Panc1 (cell line): ENCODE results near the gene HARBI1. TPM values are rescaled to one million over a fixed set of nuclear protein-coding genes. Genes with fewer than 3 reads are reported as not detected.

ENCODE experiments used
- ATAC-seq: fragments of 200-7000 bp; cut with Tn5 transposase; 2 replicates; pipeline ENCODE4 v1.9.1; 2020; ENCODE audit warnings: mild to moderate bottlenecking, moderate library complexity
- Bru-seq: library from RNA; stranded (reverse); fragments of 400-500 nt; gene quantifications from one replicate; lab custom pipeline; 2021; lab: Mats Ljungman, UMichigan
- BruChase-seq, 2 experiments: library from RNA; stranded (reverse); fragments of 400-500 nt; gene quantifications; one replicate each; lab custom pipeline; 2021; lab: Mats Ljungman, UMichigan
- BruUV-seq: library from RNA; stranded (reverse); fragments of 400-500 nt; replicated peaks from 2 replicates; lab custom pipeline; 2021; lab: Mats Ljungman, UMichigan
- CTCF ChIA-PET: fragments of 300-600 bp; sonication (Branson Sonifier 250); formaldehyde crosslinking; loops from one replicate; lab custom pipeline; 2022; ENCODE audit warnings: antibody characterized with exemption; lab: Charles Lee
- POLR2A ChIA-PET: fragments of 300-600 bp; sonication (Branson Sonifier 250); formaldehyde crosslinking; loops from one replicate; lab custom pipeline; 2022; ENCODE audit warnings: antibody characterized with exemption; lab: Charles Lee
- DNase-seq: peaks from one replicate; pipeline ENCODE4 v3.0.0-alpha.2; 2010; ENCODE audit warnings: low read depth, low spot score
- H3K27ac ChIP-seq: 2 replicates; pipeline ENCODE4 v1.5.1; 2011; ENCODE audit warnings: mild to moderate bottlenecking, low read length, inconsistent platforms
- H3K27me3 ChIP-seq: fragments of 200-500 bp; sonication (Bioruptor generic); 2 replicates; pipeline ENCODE4 v1.6.0; 2014; ENCODE audit warnings: low read length, inconsistent platforms; ENCODE audit not compliant: control insufficient read depth, insufficient read depth
- H3K36me3 ChIP-seq: fragments of 200-500 bp; sonication (Bioruptor generic); 2 replicates; pipeline ENCODE4 v1.5.1; 2014; ENCODE audit warnings: inconsistent platforms, mild to moderate bottlenecking, low read length, moderate library complexity; ENCODE audit not compliant: control insufficient read depth, insufficient read depth
- H3K4me1 ChIP-seq: 2 replicates; pipeline ENCODE4 v1.5.1; 2011; ENCODE audit warnings: inconsistent platforms, mild to moderate bottlenecking, low read length, moderate library complexity; ENCODE audit not compliant: control insufficient read depth, insufficient read depth
- H3K4me3 ChIP-seq, 2 experiments: 2 replicates each; pipeline ENCODE4 v1.5.1; 2011 to 2012; ENCODE audit warnings: low read depth in 2 of 2, low read length in 2 of 2, mild to moderate bottlenecking in 2 of 2, inconsistent platforms in 1 of 2, moderate library complexity in 1 of 2
- H3K9me3 ChIP-seq: fragments of 200-500 bp; sonication (Bioruptor generic); 2 replicates; pipeline ENCODE4 v1.5.1; 2014; ENCODE audit warnings: low read depth, mild to moderate bottlenecking, inconsistent platforms, low read length, moderate library complexity; ENCODE audit not compliant: control insufficient read depth, insufficient read depth
- POLR2AphosphoS5 ChIP-seq: IDR thresholded peaks from 2 replicates; pipeline ENCODE4 v1.6.1; 2012; ENCODE audit warnings: mild to moderate bottlenecking, low read depth, low read length, moderate library complexity
- REST ChIP-seq, 2 experiments: IDR thresholded peaks; 2 replicates each; pipeline ENCODE4 v1.6.1; 2011 to 2012; ENCODE audit warnings: low read depth in 2 of 2, control low read depth in 1 of 2, low read length in 1 of 2, mild to moderate bottlenecking in 1 of 2, moderate library complexity in 1 of 2; ENCODE audit not compliant: insufficient read depth in 1 of 2
- SIN3A ChIP-seq: IDR thresholded peaks from 2 replicates; pipeline ENCODE4 v1.6.1; 2012; ENCODE audit warnings: low read depth, mild to moderate bottlenecking, low read length, moderate library complexity, borderline replicate concordance; ENCODE audit not compliant: insufficient read depth
- TCF7L2 ChIP-seq: IDR thresholded peaks from 2 replicates; pipeline ENCODE4 v1.6.1; 2011; ENCODE audit warnings: mild to moderate bottlenecking, low read depth, low read length, inconsistent platforms
- in situ Hi-C: cut with HindIII; loops from 2 replicates; pipeline ENCODE4 v1.10.0; 2016; ENCODE audit warnings: low sequenced_read_pairs, low pct_unique_long_range_greater_than_20kb
- intact Hi-C: fragments of 100-400 bp; cut with micrococcal nuclease; formaldehyde crosslinking; loops from one replicate; pipeline ENCODE4 v1.10.0; 2022; ENCODE audit not compliant: unreplicated experiment
- long read RNA-seq: library from polyadenylated mRNA; unstranded; transcript quantifications from one replicate; pipeline ENCODE4 v2.0.0, GENCODE V29; 2021; ENCODE audit not compliant: unreplicated experiment
- polyA plus RNA-seq: library from polyadenylated mRNA; unstranded; fragments of >200 nt; gene quantifications from one replicate; pipeline ENCODE4 v1.2.1, GENCODE V29; 2012; ENCODE audit warnings: missing spikeins; ENCODE audit not compliant: insufficient read length
- total RNA-seq: library from RNA; stranded (reverse); gene quantifications from one replicate; pipeline ENCODE4 v1.2.1, GENCODE V29; 2021; ENCODE audit not compliant: unreplicated experiment
- TF ChIP-seq, protein P1 (sequence below): fragments of 450-650 bp; IDR thresholded peaks from 2 replicates; pipeline ENCODE4 v1.5.1; 2017; ENCODE audit warnings: mild to moderate bottlenecking

Gene HARBI1
- total RNA-seq (6.4 TPM), Bru-seq, nascent RNA (percentile 52 among the genes with signal in this experiment), BruChase-seq, experiment 1, labeled RNA remaining after a 2-hour chase (percentile 58 among the genes with signal in this experiment), BruChase-seq, experiment 2, labeled RNA remaining after a 6-hour chase (percentile 47 among the genes with signal in this experiment)
- 3.6 TPM for polyA plus RNA-seq
- long read RNA-seq, partial matches to known transcripts, result 1 of 6 reads
- long read RNA-seq, other reads (novel, unspliced or antisense), result 1 of 6 reads

DNA sequence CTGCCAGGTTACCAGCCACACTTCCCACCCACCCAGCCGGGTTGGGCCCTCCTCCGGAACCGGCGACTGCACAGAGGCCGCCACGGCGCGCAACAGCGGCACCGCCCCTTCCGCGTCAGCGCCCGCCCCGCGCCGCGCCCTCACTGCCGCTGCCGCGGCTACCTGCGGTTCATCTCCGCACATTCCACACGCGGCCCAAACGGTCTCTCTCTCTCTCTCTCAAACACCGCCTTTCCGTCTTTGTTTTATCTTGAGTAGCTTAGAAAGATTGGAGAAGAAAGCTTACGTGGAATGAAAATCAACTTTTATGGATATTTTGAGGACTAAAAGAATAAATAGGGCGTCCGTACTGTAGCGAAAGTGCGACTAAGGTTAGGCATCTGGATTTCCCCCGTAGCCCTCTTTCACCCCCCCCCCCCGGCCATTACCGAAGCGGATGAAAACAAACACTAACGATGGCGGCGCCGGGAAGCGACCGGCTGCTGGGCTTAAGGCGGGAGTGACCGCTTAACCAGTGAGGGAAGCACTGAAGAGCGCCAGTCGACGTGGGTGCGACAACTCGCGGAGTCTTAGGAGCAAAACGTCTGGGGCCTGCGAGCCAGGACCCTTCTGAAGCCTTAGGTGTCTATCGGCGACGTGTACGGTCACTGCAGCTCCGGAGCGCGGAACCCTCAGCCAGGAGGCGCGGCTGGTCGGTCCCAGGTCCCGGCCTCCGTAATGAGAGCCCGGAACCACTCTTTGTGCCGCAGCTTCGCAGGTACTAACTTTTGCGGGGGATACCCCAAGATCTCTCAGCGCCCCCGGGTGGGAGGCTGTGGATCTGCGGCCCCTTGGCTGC lies at the start of gene HARBI1, which contains the start of gene ATG13:
HARBI1 (minus strand) TSS at position 94 of the 838 bp plus-strand sequence. CDS start 990 bp downstream, outside the sequence.
ATG13 (plus strand) TSS at position 420 of the 838 bp plus-strand sequence. CDS start 26,739 bp downstream, outside the sequence.
- TF ChIP-seq POLR2AphosphoS5 (peak; percentile 66; the same call in 1 of the 2 replicates), TCF7L2 (peak; percentile 75; the same call in 1 of the 2 replicates), SIN3A (peak; percentile 90), REST (IDR thresholded peaks at IDR 0.05; ENCODE audit: insufficient read depth in 1 of 2, low read depth in 2 of 2, low read length in 1 of 2) (no peak)
- TF ChIP-seq, protein P1, sequence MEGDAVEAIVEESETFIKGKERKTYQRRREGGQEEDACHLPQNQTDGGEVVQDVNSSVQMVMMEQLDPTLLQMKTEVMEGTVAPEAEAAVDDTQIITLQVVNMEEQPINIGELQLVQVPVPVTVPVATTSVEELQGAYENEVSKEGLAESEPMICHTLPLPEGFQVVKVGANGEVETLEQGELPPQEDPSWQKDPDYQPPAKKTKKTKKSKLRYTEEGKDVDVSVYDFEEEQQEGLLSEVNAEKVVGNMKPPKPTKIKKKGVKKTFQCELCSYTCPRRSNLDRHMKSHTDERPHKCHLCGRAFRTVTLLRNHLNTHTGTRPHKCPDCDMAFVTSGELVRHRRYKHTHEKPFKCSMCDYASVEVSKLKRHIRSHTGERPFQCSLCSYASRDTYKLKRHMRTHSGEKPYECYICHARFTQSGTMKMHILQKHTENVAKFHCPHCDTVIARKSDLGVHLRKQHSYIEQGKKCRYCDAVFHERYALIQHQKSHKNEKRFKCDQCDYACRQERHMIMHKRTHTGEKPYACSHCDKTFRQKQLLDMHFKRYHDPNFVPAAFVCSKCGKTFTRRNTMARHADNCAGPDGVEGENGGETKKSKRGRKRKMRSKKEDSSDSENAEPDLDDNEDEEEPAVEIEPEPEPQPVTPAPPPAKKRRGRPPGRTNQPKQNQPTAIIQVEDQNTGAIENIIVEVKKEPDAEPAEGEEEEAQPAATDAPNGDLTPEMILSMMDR, result peak; percentile 92
- DNase-seq, result no peak
- POLR2A ChIA-PET, result interaction anchor here (0.6 to 1.3 kb wide), 5 partner anchors 9 to 111 kb away, joined by 3 to 8 read pairs (median 7); no protein-coding TSS in a partner anchor
- in situ Hi-C loops, result no loop called here
- Histone ChIP-seq H3K4me3 (peak within 1 kb of the TSS; percentile 88 to 94), H3K4me1 (peaks cover 19% of the 10 kb centered on the region), H3K36me3 (no peaks in the 10 kb centered on the region; the same call in 1 of the 2 replicates), H3K9me3 (no peaks in the 10 kb centered on the region), H3K27me3 (no peaks in the 10 kb centered on the region), H3K27ac (peak within 1 kb of the TSS; percentile 96)
- BruUV-seq, result no TSS peak
- CTCF ChIA-PET, result interaction anchor here (1.0 kb wide), 1 partner anchor 225 kb away, joined by 3 read pairs; no protein-coding TSS in a partner anchor
- ATAC-seq, result peak; percentile 97
- intact Hi-C loops, result loop anchor here (5.0 kb wide), 1 partner anchor 65 kb away; no protein-coding TSS in a partner anchor

DNA sequence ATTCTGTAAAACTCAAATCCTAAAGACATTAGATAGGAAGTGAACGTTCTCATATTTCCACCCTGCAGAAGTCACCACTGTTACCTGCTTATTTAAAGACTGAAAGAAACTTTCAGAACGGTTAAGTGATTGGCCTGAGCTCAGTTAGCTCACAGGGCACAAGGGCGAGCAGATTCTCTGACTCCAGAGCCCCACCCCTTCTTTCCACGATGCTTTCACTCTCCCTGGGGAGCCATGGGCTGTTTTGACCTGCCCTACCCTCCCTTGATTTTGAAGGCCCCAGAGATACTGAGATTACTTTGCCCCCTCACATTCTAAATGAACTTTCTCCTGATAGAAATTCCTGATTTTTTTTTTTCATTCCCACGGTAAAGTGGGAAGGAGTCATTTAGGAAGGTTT lies 49.5 kb upstream of the HARBI1 start:
- POLR2A ChIA-PET, result interaction anchor here (0.6 kb wide), 1 partner anchor 14 kb away, joined by 3 read pairs; no protein-coding TSS in a partner anchor
- intact Hi-C loops, result no loop called here
- no TSS peak for BruUV-seq

More for the DNA sequence above, 49.5 kb upstream of the HARBI1 start:
- DNase-seq, result no peak
- Histone ChIP-seq H3K27me3 (no peaks in the 10 kb centered on the region), H3K36me3 (peaks cover 9% of the 10 kb centered on the region), H3K9me3 (no peaks in the 10 kb centered on the region), H3K27ac (no peak overlapping the region), H3K4me3 (no peak overlapping the region), H3K4me1 (no peaks in the 10 kb centered on the region)
- ATAC-seq, result no peak
- in situ Hi-C loops, result no loop called here
- CTCF ChIA-PET, result no interaction called here
- TF ChIP-seq, protein P1, result no peak
- no peak for TF ChIP-seq REST (IDR thresholded peaks at IDR 0.05; ENCODE audit: insufficient read depth in 1 of 2, low read depth in 2 of 2, low read length in 1 of 2)
- TF ChIP-seq TCF7L2, result no peak
- TF ChIP-seq SIN3A, result no peak
